Measurements from ENCODE around the gene KAZN.

The KAZN gene

GRCh38 chr1:14848203-14848602, 249.7 kb downstream of the KAZN start:
- ChIA-PET POLR2A (no interaction called here), CTCF (interaction anchor here (0.6 kb wide), 1 partner anchor 432 kb away, joined by 3 read pairs; no protein-coding TSS in a partner anchor)
- no peaks in the 10 kb centered on the region for H3K4me1 ChIP-seq (ENCODE audit: control insufficient read depth, insufficient read depth, low read length)
- no peaks in the 10 kb centered on the region for H3K36me3 ChIP-seq (ENCODE audit: control insufficient read depth in 2 of 2, insufficient read depth in 1 of 2, low read length in 2 of 2)
- TF ChIP-seq ZNF639 (tag by site-specific recombination; IDR thresholded peaks at IDR 0.05) (no peak), ZNF274 (IDR thresholded peaks at IDR 0.05; ENCODE audit: low read length) (no peak), ZNF274 (tag by site-specific recombination; IDR thresholded peaks at IDR 0.05; ENCODE audit: borderline replicate concordance) (no peak), ZNF560 (tag by site-specific recombination; IDR thresholded peaks at IDR 0.05; ENCODE audit: borderline replicate concordance) (no peak)
- TF ChIP-seq, protein P1, sequence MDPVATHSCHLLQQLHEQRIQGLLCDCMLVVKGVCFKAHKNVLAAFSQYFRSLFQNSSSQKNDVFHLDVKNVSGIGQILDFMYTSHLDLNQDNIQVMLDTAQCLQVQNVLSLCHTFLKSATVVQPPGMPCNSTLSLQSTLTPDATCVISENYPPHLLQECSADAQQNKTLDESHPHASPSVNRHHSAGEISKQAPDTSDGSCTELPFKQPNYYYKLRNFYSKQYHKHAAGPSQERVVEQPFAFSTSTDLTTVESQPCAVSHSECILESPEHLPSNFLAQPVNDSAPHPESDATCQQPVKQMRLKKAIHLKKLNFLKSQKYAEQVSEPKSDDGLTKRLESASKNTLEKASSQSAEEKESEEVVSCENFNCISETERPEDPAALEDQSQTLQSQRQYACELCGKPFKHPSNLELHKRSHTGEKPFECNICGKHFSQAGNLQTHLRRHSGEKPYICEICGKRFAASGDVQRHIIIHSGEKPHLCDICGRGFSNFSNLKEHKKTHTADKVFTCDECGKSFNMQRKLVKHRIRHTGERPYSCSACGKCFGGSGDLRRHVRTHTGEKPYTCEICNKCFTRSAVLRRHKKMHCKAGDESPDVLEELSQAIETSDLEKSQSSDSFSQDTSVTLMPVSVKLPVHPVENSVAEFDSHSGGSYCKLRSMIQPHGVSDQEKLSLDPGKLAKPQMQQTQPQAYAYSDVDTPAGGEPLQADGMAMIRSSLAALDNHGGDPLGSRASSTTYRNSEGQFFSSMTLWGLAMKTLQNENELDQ (tag by site-specific recombination; IDR thresholded peaks at IDR 0.05; ENCODE audit: low read depth) = no peak
- H3K4me3 ChIP-seq (ENCODE audit: low read depth, low read length) = no peak overlapping the region
- H3K9me3 ChIP-seq (ENCODE audit: control insufficient read depth, insufficient read depth, low read depth, low read length) = no peaks in the 10 kb centered on the region
- H3K27ac ChIP-seq (ENCODE audit: extremely low read depth, low read depth, low read length) = no peak overlapping the region

DNA sequence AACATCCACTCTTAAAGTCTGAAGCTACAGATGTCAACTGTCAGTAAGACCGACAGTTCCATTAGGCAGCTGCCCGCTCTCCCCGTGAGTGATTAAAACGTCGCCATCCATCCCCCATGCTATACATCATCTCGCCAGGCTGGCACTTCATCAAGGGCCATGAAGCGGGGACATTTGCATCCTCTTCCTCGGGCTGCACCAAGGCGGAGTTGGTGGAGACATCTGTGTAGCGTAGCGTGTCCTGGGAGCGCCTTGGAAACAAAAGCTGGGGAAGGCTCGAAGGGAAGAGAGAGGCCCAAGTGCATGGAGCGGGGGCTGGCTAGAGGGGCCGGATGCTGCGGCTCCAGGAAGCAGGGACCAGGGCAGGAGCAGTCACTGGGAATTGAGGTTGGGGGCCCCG, 250.1 kb downstream of the KAZN start:
- CTCF ChIA-PET = interaction anchor here (0.6 kb wide), 1 partner anchor 433 kb away, joined by 3 read pairs; no protein-coding TSS in a partner anchor
- POLR2A ChIA-PET = no interaction called here
- Histone ChIP-seq H3K36me3 (ENCODE audit: control insufficient read depth in 2 of 2, insufficient read depth in 1 of 2, low read length in 2 of 2) (no peaks in the 10 kb centered on the region), H3K9me3 (ENCODE audit: control insufficient read depth, insufficient read depth, low read depth, low read length) (no peaks in the 10 kb centered on the region), H3K4me3 (ENCODE audit: low read depth, low read length) (no peak overlapping the region), H3K4me1 (ENCODE audit: control insufficient read depth, insufficient read depth, low read length) (no peaks in the 10 kb centered on the region), H3K27ac (ENCODE audit: extremely low read depth, low read depth, low read length) (no peak overlapping the region)
- no peak for TF ChIP-seq ZNF768 (tag by site-specific recombination; IDR thresholded peaks at IDR 0.05)
- no peak for TF ChIP-seq CTCF (tag by site-specific recombination; IDR thresholded peaks at IDR 0.05)
- TF ChIP-seq KLF1 (tag by site-specific recombination; IDR thresholded peaks at IDR 0.05) = no peak
- no peak for TF ChIP-seq PBX3 (CRISPR knock-in tag; IDR thresholded peaks at IDR 0.05)
- no peak for TF ChIP-seq ZNF292 (tag by site-specific recombination; IDR thresholded peaks at IDR 0.05; ENCODE audit: borderline replicate concordance, low read depth)
- TF ChIP-seq WT1 (tag by site-specific recombination; IDR thresholded peaks at IDR 0.05) = no peak
- TF ChIP-seq ZNF175 (tag by site-specific recombination; IDR thresholded peaks at IDR 0.05) = no peak
- TF ChIP-seq ZNF658 (tag by site-specific recombination; IDR thresholded peaks at IDR 0.05) = no peak
- no peak for TF ChIP-seq SCRT2 (tag by site-specific recombination; IDR thresholded peaks at IDR 0.05)
- no peak for TF ChIP-seq ZNF549 (tag by site-specific recombination; IDR thresholded peaks at IDR 0.05)
- TF ChIP-seq, protein P2, sequence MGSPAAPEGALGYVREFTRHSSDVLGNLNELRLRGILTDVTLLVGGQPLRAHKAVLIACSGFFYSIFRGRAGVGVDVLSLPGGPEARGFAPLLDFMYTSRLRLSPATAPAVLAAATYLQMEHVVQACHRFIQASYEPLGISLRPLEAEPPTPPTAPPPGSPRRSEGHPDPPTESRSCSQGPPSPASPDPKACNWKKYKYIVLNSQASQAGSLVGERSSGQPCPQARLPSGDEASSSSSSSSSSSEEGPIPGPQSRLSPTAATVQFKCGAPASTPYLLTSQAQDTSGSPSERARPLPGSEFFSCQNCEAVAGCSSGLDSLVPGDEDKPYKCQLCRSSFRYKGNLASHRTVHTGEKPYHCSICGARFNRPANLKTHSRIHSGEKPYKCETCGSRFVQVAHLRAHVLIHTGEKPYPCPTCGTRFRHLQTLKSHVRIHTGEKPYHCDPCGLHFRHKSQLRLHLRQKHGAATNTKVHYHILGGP (tag by site-specific recombination; IDR thresholded peaks at IDR 0.05) = no peak
- no peak for TF ChIP-seq ZNF48 (tag by site-specific recombination; IDR thresholded peaks at IDR 0.05)
- no peak for TF ChIP-seq ZNF274 (IDR thresholded peaks at IDR 0.05; ENCODE audit: low read length)
- no peak for TF ChIP-seq ZNF274 (tag by site-specific recombination; IDR thresholded peaks at IDR 0.05; ENCODE audit: borderline replicate concordance)
- no peak for TF ChIP-seq OSR2 (tag by site-specific recombination; IDR thresholded peaks at IDR 0.05)
- TF ChIP-seq RBAK (tag by site-specific recombination; IDR thresholded peaks at IDR 0.05) = no peak
- TF ChIP-seq ZNF19 (tag by site-specific recombination; IDR thresholded peaks at IDR 0.05; ENCODE audit: low read depth) = no peak

Measured in HEK293 (cell line).